Mucosa of rectum (tissue), 2 donors: Measurements from ENCODE around the gene ZFHX3.

ENCODE experiments used
- H3K27ac ChIP-seq, 2 donors: one replicate each; pipeline ENCODE4 v1.7.0; 2013; ENCODE audit warnings: inconsistent platforms in 2 of 2, low read depth in 2 of 2, low read length in 2 of 2
- H3K27me3 ChIP-seq, 2 donors: one replicate each; pipeline ENCODE4 v1.7.0; 2013; ENCODE audit warnings: low read length in 2 of 2; ENCODE audit not compliant: control insufficient read depth in 2 of 2, insufficient read depth in 2 of 2
- H3K36me3 ChIP-seq, 2 donors: one replicate each; pipeline ENCODE4 v1.7.0; 2013; ENCODE audit warnings: low read length in 2 of 2; ENCODE audit not compliant: control insufficient read depth in 2 of 2, insufficient read depth in 2 of 2
- H3K4me1 ChIP-seq, 2 donors: one replicate each; pipeline ENCODE4 v1.7.0; 2013; ENCODE audit warnings: low read length in 2 of 2, mild to moderate bottlenecking in 1 of 2; ENCODE audit not compliant: control insufficient read depth in 2 of 2, insufficient read depth in 2 of 2
- H3K4me3 ChIP-seq, 2 donors: one replicate each; pipeline ENCODE4 v1.7.0; 2013; ENCODE audit warnings: low read length in 2 of 2
- H3K9ac ChIP-seq, 2 donors: one replicate each; pipeline ENCODE4 v1.7.0; 2013; ENCODE audit warnings: low read length in 2 of 2, low read depth in 1 of 2, mild to moderate bottlenecking in 1 of 2
- H3K9me3 ChIP-seq, 2 donors: one replicate each; pipeline ENCODE4 v1.7.0; 2013; ENCODE audit warnings: low read length in 2 of 2; ENCODE audit not compliant: control insufficient read depth in 2 of 2
- donor health status: healthy.
- donor health status: Normal muscosa, but diverticular disease.

ZFHX3 gene

GRCh38 chr16:73047536-73048291 lies at the start of gene ZFHX3:
Gene ZFHX3 (minus strand): TSS chr16:73048128. CDS start chr16:72960145, 87,983 bp downstream.
- Histone ChIP-seq H3K9ac (peak within 1 kb of the TSS; percentile 60 to 77), H3K36me3 (no peaks in the 10 kb centered on the region), H3K27me3 (no peaks in the 10 kb centered on the region), H3K4me3 (peak within 1 kb of the TSS; percentile 67 to 75), H3K9me3 (no peaks in the 10 kb centered on the region), H3K27ac (peak within 1 kb of the TSS; percentile 83 to 88), H3K4me1 (peaks cover 20 to 43% of the 10 kb centered on the region in 2 donors)

GRCh38 chr16:73096510-73096909 lies 48.6 kb upstream of the ZFHX3 start:
- Histone ChIP-seq H3K9me3 (no peaks in the 10 kb centered on the region), H3K4me3 (no peak overlapping the region), H3K4me1 (no peaks in the 10 kb centered on the region), H3K27me3 (peaks cover 2 to 3% of the 10 kb centered on the region in 2 donors), H3K36me3 (no peaks in the 10 kb centered on the region), H3K9ac (no peak overlapping the region), H3K27ac (no peak overlapping the region)

- Histone ChIP-seq H3K4me3 (no peak overlapping the region), H3K27ac (no peak overlapping the region), H3K4me1 (no peaks in the 10 kb centered on the region), H3K9ac (no peak overlapping the region), H3K36me3 (no peaks in the 10 kb centered on the region), H3K9me3 (no peaks in the 10 kb centered on the region), H3K27me3 (peaks cover 2 to 3% of the 10 kb centered on the region in 2 donors)
Observed at GRCh38 chr16:73095885-73096421, 48.0 kb upstream of the ZFHX3 start.

- H3K36me3 ChIP-seq: no peaks in the 10 kb centered on the region
- H3K4me3 ChIP-seq: no peak overlapping the region
- H3K9ac ChIP-seq: no peak overlapping the region
- H3K9me3 ChIP-seq: no peaks in the 10 kb centered on the region
- peaks cover 2 to 3% of the 10 kb centered on the region in 2 donors for H3K27me3 ChIP-seq
- no peak overlapping the region for H3K27ac ChIP-seq
- no peaks in the 10 kb centered on the region for H3K4me1 ChIP-seq
Observed at GRCh38 chr16:73095142-73095820, 47.4 kb upstream of the ZFHX3 start.

GRCh38 chr16:73094371-73094770 lies 46.4 kb upstream of the ZFHX3 start:
- no peaks in the 10 kb centered on the region for H3K4me1 ChIP-seq

GRCh38 chr16:73093146-73094144 lies 45.5 kb upstream of the ZFHX3 start:
- Histone ChIP-seq H3K4me3 (no peak overlapping the region), H3K36me3 (no peaks in the 10 kb centered on the region), H3K4me1 (no peaks in the 10 kb centered on the region), H3K9ac (no peak overlapping the region), H3K9me3 (no peaks in the 10 kb centered on the region), H3K27me3 (peaks cover 2 to 3% of the 10 kb centered on the region in 2 donors), H3K27ac (no peak overlapping the region)

More at GRCh38 chr16:73094371-73094770, 46.4 kb upstream of the ZFHX3 start:
- no peak overlapping the region for H3K9ac ChIP-seq
- H3K36me3 ChIP-seq: no peaks in the 10 kb centered on the region
- H3K9me3 ChIP-seq: no peaks in the 10 kb centered on the region
- H3K27ac ChIP-seq: no peak overlapping the region
- peaks cover 2 to 3% of the 10 kb centered on the region in 2 donors for H3K27me3 ChIP-seq
- H3K4me3 ChIP-seq: no peak overlapping the region

GRCh38 chr16:73092236-73092781 lies 44.4 kb upstream of the ZFHX3 start:
- H3K9me3 ChIP-seq: no peaks in the 10 kb centered on the region
- peaks cover 2 to 3% of the 10 kb centered on the region in 2 donors for H3K27me3 ChIP-seq
- H3K27ac ChIP-seq: no peak overlapping the region
- H3K9ac ChIP-seq: no peak overlapping the region
- no peaks in the 10 kb centered on the region for H3K36me3 ChIP-seq
- H3K4me3 ChIP-seq: no peak overlapping the region
- no peaks in the 10 kb centered on the region for H3K4me1 ChIP-seq

- Histone ChIP-seq H3K27me3 (peaks cover 0 to 2% of the 10 kb centered on the region in 2 donors), H3K27ac (no peak overlapping the region)
Observed at GRCh38 chr16:73091174-73091573, 43.2 kb upstream of the ZFHX3 start.

GRCh38 chr16:73089420-73089819 lies 41.5 kb upstream of the ZFHX3 start:
- Histone ChIP-seq H3K9me3 (no peaks in the 10 kb centered on the region), H3K36me3 (no peaks in the 10 kb centered on the region), H3K27ac (no peak overlapping the region), H3K4me1 (no peaks in the 10 kb centered on the region), H3K4me3 (no peak overlapping the region), H3K27me3 (no peaks in the 10 kb centered on the region), H3K9ac (no peak overlapping the region)

More at GRCh38 chr16:73091174-73091573, 43.2 kb upstream of the ZFHX3 start:
- Histone ChIP-seq H3K9me3 (no peaks in the 10 kb centered on the region), H3K4me3 (no peak overlapping the region), H3K9ac (no peak overlapping the region), H3K36me3 (no peaks in the 10 kb centered on the region), H3K4me1 (no peaks in the 10 kb centered on the region)
